SK-N-MC (cell line): ENCODE data around the gene ZFAND2A.
A peak's percentile ranks its signal among the peaks of the same experiment; 100 is the strongest.

Source experiments
- DNase-seq: peaks from one replicate; pipeline ENCODE4 v3.0.0-alpha.2; 2011; ENCODE audit warnings: low read depth, low spot score
- H3K27ac ChIP-seq: fragments of 200-600 bp; sonication (generic); 2 replicates; pipeline ENCODE4 v1.5.1; 2016; ENCODE audit warnings: mixed run types
- H3K36me3 ChIP-seq: fragments of 200-600 bp; sonication (generic); 2 replicates; pipeline ENCODE4 v1.6.1; 2017; ENCODE audit warnings: antibody characterized with exemption, low read length, mixed read lengths; ENCODE audit not compliant: insufficient read depth
- H3K4me3 ChIP-seq: fragments of 200-600 bp; sonication (generic); 2 replicates; pipeline ENCODE4 v1.5.1; 2016
- H3K9ac ChIP-seq: fragments of 200-600 bp; sonication (generic); 2 replicates; pipeline ENCODE4 v1.8.0; 2017; ENCODE audit warnings: mixed run types, mixed read lengths; ENCODE audit not compliant: insufficient read length
- H3K9me3 ChIP-seq: fragments of 200-600 bp; sonication (generic); 2 replicates; pipeline ENCODE4 v1.6.1; 2017; ENCODE audit warnings: low read depth, mild to moderate bottlenecking, antibody characterized with exemption, low read length, moderate library complexity, mixed read lengths
- EZH2 ChIP-seq: fragments of 200-600 bp; sonication (generic); IDR thresholded peaks from one replicate; pipeline ENCODE4 v1.6.1; 2017; ENCODE audit warnings: antibody characterized with exemption
- FOXP2 ChIP-seq: optimal IDR thresholded peaks from 2 replicates; pipeline ENCODE3; 2011; ENCODE audit warnings: mild to moderate bottlenecking, moderate library complexity; ENCODE audit not compliant: insufficient read depth; ENCODE audit errors: extremely low read length, control extremely low read depth
- POLR2AphosphoS5 ChIP-seq: IDR thresholded peaks from 2 replicates; pipeline ENCODE4 v1.6.1; 2012; ENCODE audit warnings: mild to moderate bottlenecking, low read depth, low read length, borderline replicate concordance

Gene ZFAND2A

GRCh38 chr7:1193593-1194424 lies 33.8 kb upstream of the ZFAND2A start:
- H3K9ac ChIP-seq, result no peak overlapping the region
- H3K36me3 ChIP-seq, result no peaks in the 10 kb centered on the region
- H3K9me3 ChIP-seq, result no peaks in the 10 kb centered on the region
- DNase-seq, result no peak
- no peak overlapping the region for H3K4me3 ChIP-seq
- TF ChIP-seq FOXP2 (no peak), POLR2AphosphoS5 (no peak), EZH2 (no peak)
- H3K27ac ChIP-seq, result no peak overlapping the region

DNA sequence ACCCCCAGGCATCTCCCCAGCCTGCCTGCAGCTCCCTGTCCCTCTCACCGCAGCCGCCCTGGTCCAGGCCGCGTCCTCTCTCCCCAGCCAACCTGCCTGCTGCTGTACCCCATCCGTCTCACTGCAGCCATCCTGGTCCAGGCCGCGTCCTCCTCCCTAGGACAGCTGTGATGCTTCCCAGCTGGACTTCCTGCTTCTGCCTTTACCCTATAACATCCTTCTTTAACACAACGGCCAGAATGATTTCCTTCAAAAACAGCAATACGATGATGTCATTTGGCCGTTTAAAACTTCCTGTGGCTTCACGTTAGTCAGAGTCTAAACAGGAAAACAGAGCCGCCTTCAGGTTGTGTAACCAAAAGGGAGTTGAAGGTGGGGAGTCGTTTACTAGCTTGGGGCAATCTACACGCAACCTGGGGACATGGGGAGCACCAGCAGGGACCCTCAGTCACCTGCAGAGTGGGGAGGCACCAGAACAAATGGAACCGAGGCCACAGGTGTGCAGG lies 32.2 kb upstream of the ZFAND2A start:
- Histone ChIP-seq H3K9ac (no peak overlapping the region), H3K4me3 (no peak overlapping the region), H3K36me3 (no peaks in the 10 kb centered on the region), H3K9me3 (no peaks in the 10 kb centered on the region), H3K27ac (no peak overlapping the region)
- TF ChIP-seq POLR2AphosphoS5 (no peak), FOXP2 (no peak), EZH2 (no peak)
- no peak for DNase-seq

- no peak overlapping the region for H3K4me3 ChIP-seq
- no peaks in the 10 kb centered on the region for H3K36me3 ChIP-seq
- DNase-seq, result no peak
- H3K9ac ChIP-seq, result no peak overlapping the region
- H3K9me3 ChIP-seq, result no peaks in the 10 kb centered on the region
- H3K27ac ChIP-seq, result no peak overlapping the region
- TF ChIP-seq FOXP2 (no peak), EZH2 (no peak), POLR2AphosphoS5 (no peak)
Measured at GRCh38 chr7:1189986-1190772, 30.2 kb upstream of the ZFAND2A start.

- TF ChIP-seq POLR2AphosphoS5 (no peak), EZH2 (no peak), FOXP2 (no peak)
- Histone ChIP-seq H3K9ac (no peak overlapping the region), H3K36me3 (no peaks in the 10 kb centered on the region), H3K9me3 (no peaks in the 10 kb centered on the region), H3K27ac (no peak overlapping the region), H3K4me3 (no peak overlapping the region)
- no peak for DNase-seq
Measured at GRCh38 chr7:1188720-1189294, 28.8 kb upstream of the ZFAND2A start.

GRCh38 chr7:1187127-1187526 lies 27.1 kb upstream of the ZFAND2A start:
- Histone ChIP-seq H3K4me3 (no peak overlapping the region), H3K36me3 (no peaks in the 10 kb centered on the region), H3K9me3 (no peaks in the 10 kb centered on the region), H3K9ac (no peak overlapping the region), H3K27ac (no peak overlapping the region)
- no peak for DNase-seq
- TF ChIP-seq POLR2AphosphoS5 (no peak), FOXP2 (no peak), EZH2 (no peak)

- Histone ChIP-seq H3K9me3 (no peaks in the 10 kb centered on the region), H3K9ac (peak overlapping the region; percentile 32), H3K4me3 (no peak overlapping the region), H3K27ac (no peak overlapping the region), H3K36me3 (no peaks in the 10 kb centered on the region)
- DNase-seq, result no peak
- TF ChIP-seq POLR2AphosphoS5 (no peak), FOXP2 (no peak), EZH2 (no peak)
Measured at GRCh38 chr7:1181640-1182039, 21.6 kb upstream of the ZFAND2A start.

GRCh38 chr7:1181031-1181430 lies 21.0 kb upstream of the ZFAND2A start:
- Histone ChIP-seq H3K27ac (peak overlapping the region; percentile 9; the same call in 1 of the 2 replicates), H3K9me3 (no peaks in the 10 kb centered on the region), H3K36me3 (no peaks in the 10 kb centered on the region), H3K4me3 (no peak overlapping the region), H3K9ac (peak overlapping the region; percentile 32)
- DNase-seq, result no peak
- TF ChIP-seq EZH2 (no peak), FOXP2 (no peak), POLR2AphosphoS5 (no peak)

- H3K9ac ChIP-seq, result no peak overlapping the region
- no peaks in the 10 kb centered on the region for H3K9me3 ChIP-seq
- H3K4me3 ChIP-seq, result no peak overlapping the region
- TF ChIP-seq EZH2 (no peak), POLR2AphosphoS5 (no peak), FOXP2 (no peak)
- no peak overlapping the region for H3K27ac ChIP-seq
- DNase-seq, result no peak
- H3K36me3 ChIP-seq, result no peaks in the 10 kb centered on the region
Measured at GRCh38 chr7:1176891-1177373, 16.9 kb upstream of the ZFAND2A start.
